Erythroblast (primary cell): ENCODE results near the gene IGF1.

Experiments
- GATA1 ChIP-seq: IDR thresholded peaks from 2 replicates; pipeline ENCODE4 v1.6.1; 2011; ENCODE audit warnings: low read depth, mild to moderate bottlenecking, control low read depth, low read length, moderate library complexity
- POLR2A ChIP-seq: IDR thresholded peaks from 2 replicates; pipeline ENCODE4 v1.6.1; 2011; ENCODE audit warnings: mild to moderate bottlenecking, low read length

- TF ChIP-seq POLR2A (no peak), GATA1 (no peak)
Observed at GRCh38 chr12:102347811-102348210, 132.6 kb downstream of the IGF1 start.
